ENCODE data around the gene PRR23B. TPM values are rescaled to one million over a fixed set of nuclear protein-coding genes. Genes with fewer than 3 reads are reported as not detected.

PRR23B gene
- total RNA-seq, 4 donors from 2014 or later: not detected

- TF ChIP-seq CTCF (IDR thresholded peaks at IDR 0.05; ENCODE audit: low read depth): no peak
Measured at GRCh38 chr3:138972941-138973340, 47.8 kb downstream of the PRR23B start.

DNA sequence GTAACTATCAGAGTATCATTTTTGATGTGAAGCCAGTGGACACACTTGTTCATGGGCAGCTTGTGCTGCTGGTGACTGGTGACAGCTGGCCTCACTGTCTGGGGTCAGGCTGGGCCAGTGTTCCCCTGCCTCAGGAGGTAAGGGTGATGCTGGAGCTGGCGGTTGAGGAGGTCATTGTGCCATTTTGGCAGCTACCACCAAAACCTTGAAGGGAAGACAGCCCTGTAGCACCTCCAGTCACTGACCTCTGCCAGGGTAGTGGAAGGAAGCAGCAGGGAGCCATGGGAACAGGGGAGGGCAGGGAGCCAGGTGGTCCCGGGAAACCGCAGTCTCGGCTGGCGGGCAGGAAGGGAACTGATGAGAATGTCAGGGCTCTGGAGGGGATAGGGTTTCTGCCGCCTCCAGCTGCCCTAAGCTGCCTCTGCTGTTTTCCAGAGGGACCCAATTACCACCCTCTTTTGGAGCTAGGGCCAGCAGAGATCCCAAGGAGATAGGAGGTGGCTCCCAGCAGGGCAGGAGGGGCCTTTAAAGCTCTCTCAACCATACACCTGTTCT lies 48.9 kb downstream of the PRR23B start:
- no peak for TF ChIP-seq CTCF (IDR thresholded peaks at IDR 0.05; ENCODE audit: low read depth)

Other genes starting within 250 kb of the PRR23B start
- gene PIK3CB, start 186.0 kb downstream of the PRR23B start, total RNA-seq: 10 to 100 TPM; 36.6 to 44.0 (median 38.9) TPM
- gene FOXL2, start 73.8 kb downstream of the PRR23B start, total RNA-seq: not detected
- gene FOXL2NB, start 73.7 kb downstream of the PRR23B start, total RNA-seq: not detected
- gene PRR23A, start 14.7 kb downstream of the PRR23B start, total RNA-seq: not detected
- gene PRR23C, start 24.0 kb upstream of the PRR23B start, total RNA-seq: not detected

Data from subcutaneous adipose tissue (tissue), 4 donors.